Measurements from ENCODE around the gene ARHGAP42. TPM values are rescaled to one million over a fixed set of nuclear protein-coding genes. Genes with fewer than 3 reads are reported as not detected.

The ARHGAP42 gene
- total and polyA plus RNA-seq, 10 donors = 3.5 to 31.0 (median 19.6) TPM

DNA sequence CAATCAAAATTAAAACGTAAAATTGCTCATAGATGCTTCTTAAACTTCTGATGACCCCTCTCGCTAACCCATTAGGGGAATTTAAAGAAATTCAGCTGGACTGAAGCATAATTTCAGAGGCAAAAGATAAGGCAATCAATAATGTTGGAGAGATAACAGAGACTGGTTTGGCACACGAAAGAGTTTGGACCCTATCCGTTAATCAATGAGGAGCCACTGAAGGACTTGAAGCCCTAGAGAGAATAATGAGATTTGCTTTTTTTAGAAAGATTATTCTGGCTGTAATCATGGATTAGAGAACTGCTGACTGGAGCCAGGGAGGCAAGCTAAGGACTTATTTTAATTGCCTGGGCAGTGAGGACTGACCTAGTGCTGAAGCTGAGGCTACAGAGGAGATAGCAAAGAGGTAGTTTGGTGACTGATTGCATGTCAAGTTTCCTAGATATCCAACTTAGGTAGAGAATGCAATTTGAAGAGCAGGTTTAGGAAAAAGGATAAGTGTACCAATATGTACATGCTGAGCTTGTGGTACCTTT is 11.9 kb upstream of the ARHGAP42 start:
- intact Hi-C loops (cut with DNase I; ENCODE audit: low total_unique reads) = no loop called here
- H3K36me3 ChIP-seq = no peaks in the 10 kb centered on the region
- no peaks in the 10 kb centered on the region for H3K9me3 ChIP-seq
- WGBS, 5 donors = 84 to 93% (median 91%) methylated on average over 4 of the region's 4 CpGs
- H3K27ac ChIP-seq = no peak overlapping the region
- TF ChIP-seq POLR2A (IDR thresholded peaks at IDR 0.05) (no peak), POLR2AphosphoS5 (IDR thresholded peaks at IDR 0.05) (no peak)
- TF ChIP-seq, protein P1, sequence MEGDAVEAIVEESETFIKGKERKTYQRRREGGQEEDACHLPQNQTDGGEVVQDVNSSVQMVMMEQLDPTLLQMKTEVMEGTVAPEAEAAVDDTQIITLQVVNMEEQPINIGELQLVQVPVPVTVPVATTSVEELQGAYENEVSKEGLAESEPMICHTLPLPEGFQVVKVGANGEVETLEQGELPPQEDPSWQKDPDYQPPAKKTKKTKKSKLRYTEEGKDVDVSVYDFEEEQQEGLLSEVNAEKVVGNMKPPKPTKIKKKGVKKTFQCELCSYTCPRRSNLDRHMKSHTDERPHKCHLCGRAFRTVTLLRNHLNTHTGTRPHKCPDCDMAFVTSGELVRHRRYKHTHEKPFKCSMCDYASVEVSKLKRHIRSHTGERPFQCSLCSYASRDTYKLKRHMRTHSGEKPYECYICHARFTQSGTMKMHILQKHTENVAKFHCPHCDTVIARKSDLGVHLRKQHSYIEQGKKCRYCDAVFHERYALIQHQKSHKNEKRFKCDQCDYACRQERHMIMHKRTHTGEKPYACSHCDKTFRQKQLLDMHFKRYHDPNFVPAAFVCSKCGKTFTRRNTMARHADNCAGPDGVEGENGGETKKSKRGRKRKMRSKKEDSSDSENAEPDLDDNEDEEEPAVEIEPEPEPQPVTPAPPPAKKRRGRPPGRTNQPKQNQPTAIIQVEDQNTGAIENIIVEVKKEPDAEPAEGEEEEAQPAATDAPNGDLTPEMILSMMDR (IDR thresholded peaks at IDR 0.05 in 8 of 11, conservative IDR thresholded peaks at IDR 0.05 in 3 of 11) = no peak
- H3K4me3 ChIP-seq = no peak overlapping the region
- DNase-seq = no peak
- H3K27me3 ChIP-seq (replicated peaks in 1 of 7) = no peaks in the 10 kb centered on the region
- no peaks in the 10 kb centered on the region for H3K4me1 ChIP-seq

DNA sequence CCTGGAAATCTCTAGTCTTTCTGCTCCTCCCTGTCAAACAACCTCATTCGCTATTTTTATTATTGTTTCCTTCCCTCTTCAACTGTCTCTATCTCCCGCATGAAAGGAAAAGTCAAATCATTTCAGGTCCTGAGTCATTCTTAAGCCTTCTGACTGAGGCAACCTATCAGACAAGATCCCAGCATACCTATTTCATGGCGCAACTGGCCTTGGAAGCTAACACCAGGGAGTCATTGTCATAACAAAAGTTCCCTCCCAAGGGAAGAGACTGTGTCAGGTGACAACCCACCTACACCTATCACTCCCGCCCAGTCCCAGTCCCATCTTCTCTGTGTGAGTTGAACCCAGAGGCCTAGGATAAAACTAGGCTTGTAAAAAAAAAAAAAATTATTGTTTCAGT is 10.2 kb upstream of the ARHGAP42 start:
- intact Hi-C loops (cut with DNase I; ENCODE audit: low total_unique reads) = no loop called here
- no peaks in the 10 kb centered on the region for H3K27me3 ChIP-seq (replicated peaks in 1 of 7)
- 76 to 87% (median 83%) methylated on average over 4 of the region's 4 CpGs for whole genome bisulfite sequencing, 5 donors

DNA sequence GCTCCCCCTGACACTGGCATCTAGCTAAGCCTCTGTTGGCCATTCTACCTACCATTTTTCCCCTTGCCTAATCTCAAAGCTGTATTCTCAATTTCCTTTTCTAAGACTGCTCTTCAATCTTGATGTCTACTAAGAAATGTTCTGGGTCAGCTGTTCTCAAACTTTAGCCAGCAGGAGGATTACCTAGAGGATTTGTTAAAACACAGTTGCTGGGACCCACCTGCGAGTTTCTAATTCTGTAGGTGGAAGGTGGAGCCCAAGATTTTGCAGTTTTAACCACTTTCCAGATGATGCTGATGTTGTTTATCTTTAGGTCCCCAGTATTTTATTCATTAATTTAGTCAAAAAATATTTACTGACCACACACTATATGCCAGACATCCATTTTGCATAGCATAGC is 9.3 kb upstream of the ARHGAP42 start:
- intact Hi-C loops (cut with DNase I; ENCODE audit: low total_unique reads) = no loop called here
- Histone ChIP-seq H3K27me3 (replicated peaks in 1 of 7) (no peaks in the 10 kb centered on the region), H3K27ac (no peak overlapping the region), H3K9me3 (no peaks in the 10 kb centered on the region), H3K4me1 (peaks cover 0 to 25% (median 13%) of the 10 kb centered on the region in 6 donors), H3K4me3 (no peak overlapping the region), H3K36me3 (no peaks in the 10 kb centered on the region)
- no peak for DNase-seq
- WGBS, 5 donors = 77 to 86% (median 83%) methylated on average over 1 of the region's 1 CpG
- no peak for TF ChIP-seq POLR2AphosphoS5 (IDR thresholded peaks at IDR 0.05)
- no peak for TF ChIP-seq POLR2A (IDR thresholded peaks at IDR 0.05)
- TF ChIP-seq, protein P1 (IDR thresholded peaks at IDR 0.05 in 8 of 11, conservative IDR thresholded peaks at IDR 0.05 in 3 of 11) = no peak

More for the DNA sequence above, 10.2 kb upstream of the ARHGAP42 start:
- no peak for DNase-seq
- Histone ChIP-seq H3K27ac (no peak overlapping the region), H3K4me3 (no peak overlapping the region), H3K4me1 (peaks cover 0 to 16% (median 8%) of the 10 kb centered on the region in 6 donors), H3K36me3 (no peaks in the 10 kb centered on the region), H3K9me3 (no peaks in the 10 kb centered on the region)
- TF ChIP-seq POLR2A (IDR thresholded peaks at IDR 0.05) (no peak), POLR2AphosphoS5 (IDR thresholded peaks at IDR 0.05) (no peak)
- TF ChIP-seq, protein P1 (IDR thresholded peaks at IDR 0.05 in 8 of 11, conservative IDR thresholded peaks at IDR 0.05 in 3 of 11) = no peak

DNA sequence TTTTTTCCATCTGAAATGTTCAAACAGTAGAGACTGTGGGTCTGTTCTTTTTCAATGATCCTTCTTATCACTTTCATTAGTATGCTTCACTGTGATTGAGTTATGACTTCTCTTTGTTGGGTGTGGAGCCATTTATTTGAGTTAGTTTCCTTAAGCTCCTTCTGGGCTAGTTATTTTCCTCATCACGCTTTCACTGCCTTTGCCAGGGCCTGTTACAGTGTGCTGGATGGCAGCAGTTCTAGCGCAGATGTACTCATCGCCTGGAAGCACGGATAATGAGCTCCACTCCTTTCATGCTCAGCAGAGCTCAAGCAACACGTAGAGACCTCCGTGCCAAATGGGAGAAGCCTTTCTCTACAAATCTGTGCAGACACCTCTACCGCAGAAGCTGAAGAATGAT is 7.0 kb upstream of the ARHGAP42 start:
- no peaks in the 10 kb centered on the region for H3K27me3 ChIP-seq (replicated peaks in 1 of 7)
- TF ChIP-seq POLR2AphosphoS5 (IDR thresholded peaks at IDR 0.05) = no peak
- TF ChIP-seq POLR2A (IDR thresholded peaks at IDR 0.05) = no peak
- TF ChIP-seq, protein P1 (IDR thresholded peaks at IDR 0.05 in 8 of 11, conservative IDR thresholded peaks at IDR 0.05 in 3 of 11) = no peak
- peaks cover 0 to 47% (median 23%) of the 10 kb centered on the region in 6 donors for H3K4me1 ChIP-seq
- no peak overlapping the region for H3K27ac ChIP-seq
- no peak overlapping the region for H3K4me3 ChIP-seq
- no peak for DNase-seq
- H3K9me3 ChIP-seq = no peaks in the 10 kb centered on the region
- H3K36me3 ChIP-seq = no peaks in the 10 kb centered on the region
- WGBS, 5 donors = 93 to 98% (median 95%) methylated on average over 7 of the region's 7 CpGs
- intact Hi-C loops (cut with DNase I; ENCODE audit: low total_unique reads) = loop anchor here (10.0 kb wide), 1 partner anchor 175 kb away; no protein-coding TSS in a partner anchor

All from spleen (tissue), 11 donors.